Loucy (cell line): ENCODE data around the gene FHIT.

Experiments
- H2AFZ ChIP-seq: fragments of 200-600 bp; sonication (generic); 2 replicates; pipeline ENCODE4 v1.6.0; 2016; ENCODE audit warnings: antibody characterized with exemption, mild to moderate bottlenecking, low read length, moderate library complexity
- H3F3A ChIP-seq: fragments of 200-600 bp; 2 replicates; pipeline ENCODE4 v1.6.0; 2016; ENCODE audit warnings: antibody characterized with exemption, low read depth, mild to moderate bottlenecking
- H3K27me3 ChIP-seq: fragments of 200-600 bp; sonication (generic); 2 replicates; pipeline ENCODE4 v1.6.1; 2014; ENCODE audit warnings: low read length, mild to moderate bottlenecking; ENCODE audit not compliant: insufficient read depth, poor library complexity, severe bottlenecking
- H3K36me3 ChIP-seq: fragments of 200-600 bp; sonication (generic); 2 replicates; pipeline ENCODE4 v1.6.1; 2016; ENCODE audit warnings: low read length; ENCODE audit not compliant: insufficient read depth
- H3K4me1 ChIP-seq: fragments of 200-600 bp; sonication (generic); 2 replicates; pipeline ENCODE4 v1.5.1; 2014; ENCODE audit warnings: low read length, mild to moderate bottlenecking; ENCODE audit not compliant: insufficient read depth, poor library complexity, severe bottlenecking
- H3K4me2 ChIP-seq: fragments of 200-600 bp; sonication (generic); 2 replicates; pipeline ENCODE4 v1.6.0; 2014; ENCODE audit warnings: antibody characterized with exemption, low read length, low read depth, mild to moderate bottlenecking; ENCODE audit not compliant: poor library complexity, severe bottlenecking
- H3K4me3 ChIP-seq: fragments of 200-600 bp; sonication (generic); 2 replicates; pipeline ENCODE4 v1.5.1; 2014; ENCODE audit warnings: low read length, mild to moderate bottlenecking, mixed read lengths; ENCODE audit not compliant: poor library complexity, severe bottlenecking
- H3K79me2 ChIP-seq: fragments of 200-600 bp; sonication (generic); 2 replicates; pipeline ENCODE4 v1.6.1; 2014; ENCODE audit warnings: low read length; ENCODE audit not compliant: insufficient read depth
- H3K9ac ChIP-seq: fragments of 200-600 bp; sonication (generic); 2 replicates; pipeline ENCODE4 v1.6.0; 2014; ENCODE audit warnings: mild to moderate bottlenecking, low read depth, low read length, moderate library complexity; ENCODE audit not compliant: poor library complexity, severe bottlenecking
- H3K9me2 ChIP-seq: fragments of 200-600 bp; sonication (generic); replicated peaks from 2 replicates; pipeline ENCODE4 v1.6.1; 2016; ENCODE audit warnings: low read depth, low read length, mixed read lengths
- H3K9me3 ChIP-seq: fragments of 200-600 bp; sonication (generic); 2 replicates; pipeline ENCODE4 v1.6.1; 2014; ENCODE audit warnings: mild to moderate bottlenecking, antibody characterized with exemption, low read length, low read depth; ENCODE audit not compliant: insufficient read depth
- H4K20me1 ChIP-seq: fragments of 200-600 bp; sonication (generic); 2 replicates; pipeline ENCODE4 v1.6.0; 2014; ENCODE audit warnings: antibody characterized with exemption, low read length, mild to moderate bottlenecking; ENCODE audit not compliant: insufficient read depth, poor library complexity, severe bottlenecking
- CTCF ChIP-seq: fragments of 200-600 bp; sonication (generic); conservative IDR thresholded peaks from 2 replicates; pipeline ENCODE4 v1.5.1; 2014; ENCODE audit warnings: mild to moderate bottlenecking, antibody characterized with exemption, low read length
- EZH2phosphoT487 ChIP-seq: fragments of 200-600 bp; IDR thresholded peaks from 2 replicates; pipeline ENCODE4 v1.6.1; 2018; ENCODE audit warnings: antibody characterized with exemption, mild to moderate bottlenecking, moderate library complexity, borderline replicate concordance

Gene FHIT

GRCh38 chr3:60578936-60579335, 672.3 kb downstream of the FHIT start:
- Histone ChIP-seq H3K4me1 (no peaks in the 10 kb centered on the region), H3K9me3 (no peaks in the 10 kb centered on the region), H3K27me3 (no peaks in the 10 kb centered on the region), H3K79me2 (no peaks in the 10 kb centered on the region), H3K9me2 (no peaks in the 10 kb centered on the region), H3K4me3 (no peak overlapping the region), H3K9ac (no peak overlapping the region), H3K36me3 (no peaks in the 10 kb centered on the region), H3K4me2 (no peak overlapping the region), H3F3A (no peaks in the 10 kb centered on the region), H2AFZ (no peak overlapping the region), H4K20me1 (no peaks in the 10 kb centered on the region)
- TF ChIP-seq CTCF: no peak
- no peak for TF ChIP-seq EZH2phosphoT487

GRCh38 chr3:60577601-60578000, 673.7 kb downstream of the FHIT start:
- no peaks in the 10 kb centered on the region for H3K79me2 ChIP-seq
- H3K4me3 ChIP-seq: no peak overlapping the region
- H4K20me1 ChIP-seq: no peaks in the 10 kb centered on the region
- no peaks in the 10 kb centered on the region for H3K9me2 ChIP-seq
- H3K9me3 ChIP-seq: no peaks in the 10 kb centered on the region
- no peaks in the 10 kb centered on the region for H3K27me3 ChIP-seq
- H3K9ac ChIP-seq: no peak overlapping the region
- H3K36me3 ChIP-seq: no peaks in the 10 kb centered on the region
- H3F3A ChIP-seq: no peaks in the 10 kb centered on the region
- TF ChIP-seq CTCF: no peak
- TF ChIP-seq EZH2phosphoT487: no peak
- no peaks in the 10 kb centered on the region for H3K4me1 ChIP-seq
- no peak overlapping the region for H2AFZ ChIP-seq
- no peak overlapping the region for H3K4me2 ChIP-seq

- H3K4me2 ChIP-seq: no peak overlapping the region
- no peaks in the 10 kb centered on the region for H3K4me1 ChIP-seq
- no peaks in the 10 kb centered on the region for H4K20me1 ChIP-seq
- H3K9ac ChIP-seq: no peak overlapping the region
- TF ChIP-seq CTCF (no peak), EZH2phosphoT487 (no peak)
- H3K36me3 ChIP-seq: no peaks in the 10 kb centered on the region
- H3K27me3 ChIP-seq: no peaks in the 10 kb centered on the region
- H3K9me2 ChIP-seq: no peaks in the 10 kb centered on the region
- H3K79me2 ChIP-seq: no peaks in the 10 kb centered on the region
- H3K4me3 ChIP-seq: no peak overlapping the region
- no peaks in the 10 kb centered on the region for H3F3A ChIP-seq
- no peak overlapping the region for H2AFZ ChIP-seq
- H3K9me3 ChIP-seq: no peaks in the 10 kb centered on the region
Observed at GRCh38 chr3:60575718-60576272, 675.5 kb downstream of the FHIT start.
